Measurements from ENCODE around the gene KIF3B. TPM values are rescaled to one million over a fixed set of nuclear protein-coding genes. Genes with fewer than 3 reads are reported as not detected.
A peak's percentile ranks its signal among the peaks of the same experiment; 100 is the strongest.

The KIF3B gene
- total and polyA plus RNA-seq, 2 of the 13 experiments (the other 11 are each of a cell fraction or from before 2014, with no cell fraction given), result 23.6 to 28.8 TPM

DNA sequence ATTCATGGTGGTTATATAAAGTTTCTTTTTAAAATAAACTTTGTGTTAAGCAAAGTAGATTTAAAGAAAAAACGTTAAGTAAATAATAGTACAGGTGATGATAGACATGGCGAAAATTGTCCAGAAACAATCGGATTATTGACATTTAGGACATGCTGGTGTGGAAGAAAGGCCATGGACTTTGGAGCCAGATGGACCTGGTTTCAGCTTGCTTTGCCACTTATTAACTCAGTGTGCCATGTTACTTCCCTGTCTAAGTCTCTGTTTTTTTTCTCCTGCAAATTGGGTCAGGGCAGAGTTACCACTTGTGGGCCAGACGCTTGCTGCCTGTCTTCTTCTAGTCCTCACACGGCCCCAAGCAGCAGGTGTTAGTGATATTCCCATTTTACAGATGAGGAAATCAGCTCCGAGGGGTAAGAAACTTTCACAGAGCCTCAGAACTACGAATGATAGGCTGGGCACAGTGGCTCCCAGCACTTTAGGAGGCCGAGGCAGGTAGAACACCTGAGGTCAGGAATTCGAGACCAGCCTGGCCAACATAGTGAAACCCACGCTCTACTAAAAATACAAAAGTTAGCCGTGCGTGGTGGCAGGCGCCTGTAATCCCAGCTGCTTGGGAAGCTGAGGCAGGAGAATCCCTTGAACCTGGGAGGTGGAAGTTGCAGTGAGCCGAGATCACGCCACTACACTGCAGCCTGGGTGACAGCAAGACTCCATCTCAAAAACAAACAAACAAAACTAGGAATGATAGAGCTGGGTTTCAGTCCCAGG lies 12.4 kb downstream of the KIF3B start (continued):
- TF ChIP-seq, protein P1, sequence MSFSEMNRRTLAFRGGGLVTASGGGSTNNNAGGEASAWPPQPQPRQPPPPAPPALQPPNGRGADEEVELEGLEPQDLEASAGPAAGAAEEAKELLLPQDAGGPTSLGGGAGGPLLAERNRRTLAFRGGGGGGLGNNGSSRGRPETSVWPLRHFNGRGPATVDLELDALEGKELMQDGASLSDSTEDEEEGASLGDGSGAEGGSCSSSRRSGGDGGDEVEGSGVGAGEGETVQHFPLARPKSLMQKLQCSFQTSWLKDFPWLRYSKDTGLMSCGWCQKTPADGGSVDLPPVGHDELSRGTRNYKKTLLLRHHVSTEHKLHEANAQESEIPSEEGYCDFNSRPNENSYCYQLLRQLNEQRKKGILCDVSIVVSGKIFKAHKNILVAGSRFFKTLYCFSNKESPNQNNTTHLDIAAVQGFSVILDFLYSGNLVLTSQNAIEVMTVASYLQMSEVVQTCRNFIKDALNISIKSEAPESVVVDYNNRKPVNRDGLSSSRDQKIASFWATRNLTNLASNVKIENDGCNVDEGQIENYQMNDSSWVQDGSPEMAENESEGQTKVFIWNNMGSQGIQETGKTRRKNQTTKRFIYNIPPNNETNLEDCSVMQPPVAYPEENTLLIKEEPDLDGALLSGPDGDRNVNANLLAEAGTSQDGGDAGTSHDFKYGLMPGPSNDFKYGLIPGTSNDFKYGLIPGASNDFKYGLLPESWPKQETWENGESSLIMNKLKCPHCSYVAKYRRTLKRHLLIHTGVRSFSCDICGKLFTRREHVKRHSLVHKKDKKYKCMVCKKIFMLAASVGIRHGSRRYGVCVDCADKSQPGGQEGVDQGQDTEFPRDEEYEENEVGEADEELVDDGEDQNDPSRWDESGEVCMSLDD (CRISPR knock-in tag; IDR thresholded peaks at IDR 0.05; ENCODE audit: borderline replicate concordance), result peak; percentile 1; the same call in 1 of the 2 replicates
- TF ChIP-seq KAT7 (CRISPR knock-in tag; IDR thresholded peaks at IDR 0.05; ENCODE audit: borderline replicate concordance) (peak; percentile 85; the same call in 1 of the 2 replicates), ZNF737 (CRISPR knock-in tag; IDR thresholded peaks at IDR 0.05; ENCODE audit: borderline replicate concordance) (no peak), CCAR2 (optimal IDR thresholded peaks at IDR 0.05; ENCODE audit: low read depth, low read length) (no peak), ZSCAN29 (CRISPR knock-in tag; conservative IDR thresholded peaks at IDR 0.05) (peak; percentile 100), ZNF251 (CRISPR knock-in tag; IDR thresholded peaks at IDR 0.05) (no peak), ADNP (CRISPR knock-in tag; IDR thresholded peaks at IDR 0.05) (peak; percentile 96), KLF15 (CRISPR knock-in tag; IDR thresholded peaks at IDR 0.05; ENCODE audit: borderline replicate concordance) (no peak), ZBTB7A (CRISPR knock-in tag; IDR thresholded peaks at IDR 0.05) (no peak; the same call in 1 of the 2 replicates), ZC3H4 (CRISPR knock-in tag; IDR thresholded peaks at IDR 0.05; ENCODE audit: borderline replicate concordance) (peak; percentile 62; the same call in 1 of the 2 replicates), NR3C1 (CRISPR knock-in tag; IDR thresholded peaks at IDR 0.05) (no peak), EEA1 (CRISPR knock-in tag; IDR thresholded peaks at IDR 0.05; ENCODE audit: borderline replicate concordance) (no peak), ZNF354B (CRISPR knock-in tag; IDR thresholded peaks at IDR 0.05) (no peak), ZNF296 (CRISPR knock-in tag; conservative IDR thresholded peaks at IDR 0.05) (no peak)
- TF ChIP-seq, protein P2, sequence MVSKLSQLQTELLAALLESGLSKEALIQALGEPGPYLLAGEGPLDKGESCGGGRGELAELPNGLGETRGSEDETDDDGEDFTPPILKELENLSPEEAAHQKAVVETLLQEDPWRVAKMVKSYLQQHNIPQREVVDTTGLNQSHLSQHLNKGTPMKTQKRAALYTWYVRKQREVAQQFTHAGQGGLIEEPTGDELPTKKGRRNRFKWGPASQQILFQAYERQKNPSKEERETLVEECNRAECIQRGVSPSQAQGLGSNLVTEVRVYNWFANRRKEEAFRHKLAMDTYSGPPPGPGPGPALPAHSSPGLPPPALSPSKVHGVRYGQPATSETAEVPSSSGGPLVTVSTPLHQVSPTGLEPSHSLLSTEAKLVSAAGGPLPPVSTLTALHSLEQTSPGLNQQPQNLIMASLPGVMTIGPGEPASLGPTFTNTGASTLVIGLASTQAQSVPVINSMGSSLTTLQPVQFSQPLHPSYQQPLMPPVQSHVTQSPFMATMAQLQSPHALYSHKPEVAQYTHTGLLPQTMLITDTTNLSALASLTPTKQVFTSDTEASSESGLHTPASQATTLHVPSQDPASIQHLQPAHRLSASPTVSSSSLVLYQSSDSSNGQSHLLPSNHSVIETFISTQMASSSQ (IDR thresholded peaks at IDR 0.05; ENCODE audit: low read depth), result peak; percentile 99
- TF ChIP-seq, protein P2 (CRISPR knock-in tag; IDR thresholded peaks at IDR 0.05; ENCODE audit: borderline replicate concordance), result peak; percentile 100
- TF ChIP-seq, protein P3, sequence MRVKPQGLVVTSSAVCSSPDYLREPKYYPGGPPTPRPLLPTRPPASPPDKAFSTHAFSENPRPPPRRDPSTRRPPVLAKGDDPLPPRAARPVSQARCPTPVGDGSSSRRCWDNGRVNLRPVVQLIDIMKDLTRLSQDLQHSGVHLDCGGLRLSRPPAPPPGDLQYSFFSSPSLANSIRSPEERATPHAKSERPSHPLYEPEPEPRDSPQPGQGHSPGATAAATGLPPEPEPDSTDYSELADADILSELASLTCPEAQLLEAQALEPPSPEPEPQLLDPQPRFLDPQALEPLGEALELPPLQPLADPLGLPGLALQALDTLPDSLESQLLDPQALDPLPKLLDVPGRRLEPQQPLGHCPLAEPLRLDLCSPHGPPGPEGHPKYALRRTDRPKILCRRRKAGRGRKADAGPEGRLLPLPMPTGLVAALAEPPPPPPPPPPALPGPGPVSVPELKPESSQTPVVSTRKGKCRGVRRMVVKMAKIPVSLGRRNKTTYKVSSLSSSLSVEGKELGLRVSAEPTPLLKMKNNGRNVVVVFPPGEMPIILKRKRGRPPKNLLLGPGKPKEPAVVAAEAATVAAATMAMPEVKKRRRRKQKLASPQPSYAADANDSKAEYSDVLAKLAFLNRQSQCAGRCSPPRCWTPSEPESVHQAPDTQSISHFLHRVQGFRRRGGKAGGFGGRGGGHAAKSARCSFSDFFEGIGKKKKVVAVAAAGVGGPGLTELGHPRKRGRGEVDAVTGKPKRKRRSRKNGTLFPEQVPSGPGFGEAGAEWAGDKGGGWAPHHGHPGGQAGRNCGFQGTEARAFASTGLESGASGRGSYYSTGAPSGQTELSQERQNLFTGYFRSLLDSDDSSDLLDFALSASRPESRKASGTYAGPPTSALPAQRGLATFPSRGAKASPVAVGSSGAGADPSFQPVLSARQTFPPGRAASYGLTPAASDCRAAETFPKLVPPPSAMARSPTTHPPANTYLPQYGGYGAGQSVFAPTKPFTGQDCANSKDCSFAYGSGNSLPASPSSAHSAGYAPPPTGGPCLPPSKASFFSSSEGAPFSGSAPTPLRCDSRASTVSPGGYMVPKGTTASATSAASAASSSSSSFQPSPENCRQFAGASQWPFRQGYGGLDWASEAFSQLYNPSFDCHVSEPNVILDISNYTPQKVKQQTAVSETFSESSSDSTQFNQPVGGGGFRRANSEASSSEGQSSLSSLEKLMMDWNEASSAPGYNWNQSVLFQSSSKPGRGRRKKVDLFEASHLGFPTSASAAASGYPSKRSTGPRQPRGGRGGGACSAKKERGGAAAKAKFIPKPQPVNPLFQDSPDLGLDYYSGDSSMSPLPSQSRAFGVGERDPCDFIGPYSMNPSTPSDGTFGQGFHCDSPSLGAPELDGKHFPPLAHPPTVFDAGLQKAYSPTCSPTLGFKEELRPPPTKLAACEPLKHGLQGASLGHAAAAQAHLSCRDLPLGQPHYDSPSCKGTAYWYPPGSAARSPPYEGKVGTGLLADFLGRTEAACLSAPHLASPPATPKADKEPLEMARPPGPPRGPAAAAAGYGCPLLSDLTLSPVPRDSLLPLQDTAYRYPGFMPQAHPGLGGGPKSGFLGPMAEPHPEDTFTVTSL (CRISPR knock-in tag; IDR thresholded peaks at IDR 0.05; ENCODE audit: borderline replicate concordance), result peak; percentile 97
